GM12874 (cell line): ENCODE data around the gene LAMA5.

Experiments used
- TF ChIP-seq, protein P1 (sequence below): IDR thresholded peaks from 2 replicates; pipeline ENCODE4 v1.5.1; 2011; ENCODE audit warnings: low read depth, mild to moderate bottlenecking, control low read depth, low read length, moderate library complexity; ENCODE audit not compliant: insufficient read depth

The LAMA5 gene

DNA sequence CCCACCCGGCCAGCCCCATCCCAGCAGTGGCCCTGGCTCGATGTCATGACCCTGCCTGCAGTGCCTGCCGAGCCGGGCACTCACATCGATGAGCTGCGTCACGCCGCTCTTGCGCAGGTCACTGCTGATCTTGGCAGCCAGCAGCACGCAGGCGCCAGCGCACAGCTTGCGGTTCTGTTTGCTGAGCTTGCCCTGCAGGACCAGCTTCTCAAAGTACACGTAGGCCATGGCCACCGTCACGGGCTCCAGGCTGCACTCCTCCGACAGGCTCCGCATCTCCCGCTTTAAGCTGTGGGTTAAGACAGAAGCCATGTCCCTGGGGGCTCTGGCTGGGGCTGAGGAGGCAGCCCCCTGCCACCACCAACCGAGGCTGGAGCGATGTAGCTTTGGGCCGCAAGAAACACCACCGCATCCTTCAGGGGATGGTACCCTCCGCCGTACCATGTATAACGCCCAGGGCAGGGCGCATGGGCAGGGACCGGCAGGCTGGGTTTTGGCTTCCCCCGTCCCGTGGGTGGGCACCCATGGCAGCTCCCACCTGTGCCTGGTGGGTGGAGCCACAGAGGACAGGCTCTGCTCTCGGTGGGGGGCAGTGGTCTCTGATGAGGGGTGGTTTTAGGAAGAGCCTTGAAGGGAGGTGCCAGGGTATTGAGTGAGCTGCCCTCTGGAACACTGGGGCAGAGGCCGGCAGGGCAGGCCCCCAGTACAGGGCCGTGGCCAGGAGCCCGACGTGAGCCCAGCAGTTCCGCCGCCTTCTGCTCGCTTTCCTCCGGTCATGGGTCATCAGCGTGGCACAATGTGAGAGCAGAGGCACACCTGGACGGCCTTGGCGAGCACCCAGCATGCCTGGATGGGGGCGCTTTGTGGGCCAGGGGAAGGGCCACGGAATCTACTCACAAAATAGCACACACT lies 24.3 kb upstream of the LAMA5 start:
- TF ChIP-seq, protein P1, sequence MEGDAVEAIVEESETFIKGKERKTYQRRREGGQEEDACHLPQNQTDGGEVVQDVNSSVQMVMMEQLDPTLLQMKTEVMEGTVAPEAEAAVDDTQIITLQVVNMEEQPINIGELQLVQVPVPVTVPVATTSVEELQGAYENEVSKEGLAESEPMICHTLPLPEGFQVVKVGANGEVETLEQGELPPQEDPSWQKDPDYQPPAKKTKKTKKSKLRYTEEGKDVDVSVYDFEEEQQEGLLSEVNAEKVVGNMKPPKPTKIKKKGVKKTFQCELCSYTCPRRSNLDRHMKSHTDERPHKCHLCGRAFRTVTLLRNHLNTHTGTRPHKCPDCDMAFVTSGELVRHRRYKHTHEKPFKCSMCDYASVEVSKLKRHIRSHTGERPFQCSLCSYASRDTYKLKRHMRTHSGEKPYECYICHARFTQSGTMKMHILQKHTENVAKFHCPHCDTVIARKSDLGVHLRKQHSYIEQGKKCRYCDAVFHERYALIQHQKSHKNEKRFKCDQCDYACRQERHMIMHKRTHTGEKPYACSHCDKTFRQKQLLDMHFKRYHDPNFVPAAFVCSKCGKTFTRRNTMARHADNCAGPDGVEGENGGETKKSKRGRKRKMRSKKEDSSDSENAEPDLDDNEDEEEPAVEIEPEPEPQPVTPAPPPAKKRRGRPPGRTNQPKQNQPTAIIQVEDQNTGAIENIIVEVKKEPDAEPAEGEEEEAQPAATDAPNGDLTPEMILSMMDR, result no peak

- TF ChIP-seq, protein P1, result no peak
These were observed 23.4 kb upstream of the LAMA5 start for GRCh38 chr20:62390317-62391164.

DNA sequence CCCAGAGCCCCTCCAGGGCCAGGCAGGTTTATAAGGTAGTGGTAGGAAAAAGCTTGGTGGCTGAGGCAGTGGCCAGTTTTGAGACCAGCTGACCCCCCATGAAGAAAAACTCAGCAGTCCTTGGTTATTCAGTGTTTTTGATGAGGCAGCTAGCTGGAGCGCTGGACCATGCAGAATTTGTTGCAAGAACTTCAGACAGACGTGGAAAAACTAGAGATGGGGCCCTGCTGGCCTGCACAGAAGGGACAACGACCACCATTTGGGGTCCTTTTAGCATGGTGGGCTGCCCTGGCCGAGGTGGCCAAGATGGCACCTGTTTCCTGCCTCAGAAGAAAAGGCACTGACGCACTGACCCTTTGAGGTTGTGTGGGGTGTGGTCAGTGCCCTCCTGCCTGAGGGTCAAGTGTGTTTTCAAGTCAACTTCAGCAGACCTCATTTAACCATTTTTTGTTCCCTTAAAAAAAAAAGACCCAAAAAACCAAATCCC lies 22.5 kb upstream of the LAMA5 start:
- TF ChIP-seq, protein P1, result no peak

DNA sequence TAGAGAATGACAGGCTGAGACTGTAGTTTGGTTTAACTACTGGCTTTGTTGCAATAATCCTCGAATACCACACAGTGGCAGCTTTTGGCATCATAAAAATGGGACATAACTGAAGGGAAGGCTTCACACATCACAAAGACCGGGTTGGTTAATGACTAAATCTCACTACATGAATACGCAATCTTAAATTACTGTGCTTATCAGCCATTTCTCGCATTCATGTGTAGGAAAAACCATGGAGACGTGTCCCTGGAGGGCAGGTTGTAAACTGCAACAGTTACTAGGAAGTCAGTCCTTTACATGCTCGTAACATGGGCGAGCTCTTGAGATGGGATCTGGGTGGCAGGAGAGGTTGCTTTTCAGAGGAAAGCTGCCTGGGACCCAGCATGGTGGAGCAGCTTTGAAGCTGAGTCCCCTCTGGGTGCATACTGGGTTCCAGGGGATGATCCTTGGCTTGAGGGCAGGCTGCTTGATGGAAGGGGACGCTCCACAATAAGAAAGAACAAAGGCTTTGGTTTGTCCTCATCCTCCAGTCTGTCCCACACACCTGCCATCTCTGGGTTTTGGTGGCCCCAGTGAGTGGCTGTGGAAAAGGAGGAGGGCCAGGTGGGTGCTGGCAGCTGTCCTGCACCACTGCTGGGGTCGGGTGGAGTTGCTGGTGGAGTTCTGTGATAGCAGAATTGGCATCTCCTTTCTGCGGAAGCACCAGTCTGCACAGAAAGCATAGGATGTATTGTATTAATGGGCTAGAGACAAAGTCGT lies 21.9 kb upstream of the LAMA5 start:
- TF ChIP-seq, protein P1, result no peak

DNA sequence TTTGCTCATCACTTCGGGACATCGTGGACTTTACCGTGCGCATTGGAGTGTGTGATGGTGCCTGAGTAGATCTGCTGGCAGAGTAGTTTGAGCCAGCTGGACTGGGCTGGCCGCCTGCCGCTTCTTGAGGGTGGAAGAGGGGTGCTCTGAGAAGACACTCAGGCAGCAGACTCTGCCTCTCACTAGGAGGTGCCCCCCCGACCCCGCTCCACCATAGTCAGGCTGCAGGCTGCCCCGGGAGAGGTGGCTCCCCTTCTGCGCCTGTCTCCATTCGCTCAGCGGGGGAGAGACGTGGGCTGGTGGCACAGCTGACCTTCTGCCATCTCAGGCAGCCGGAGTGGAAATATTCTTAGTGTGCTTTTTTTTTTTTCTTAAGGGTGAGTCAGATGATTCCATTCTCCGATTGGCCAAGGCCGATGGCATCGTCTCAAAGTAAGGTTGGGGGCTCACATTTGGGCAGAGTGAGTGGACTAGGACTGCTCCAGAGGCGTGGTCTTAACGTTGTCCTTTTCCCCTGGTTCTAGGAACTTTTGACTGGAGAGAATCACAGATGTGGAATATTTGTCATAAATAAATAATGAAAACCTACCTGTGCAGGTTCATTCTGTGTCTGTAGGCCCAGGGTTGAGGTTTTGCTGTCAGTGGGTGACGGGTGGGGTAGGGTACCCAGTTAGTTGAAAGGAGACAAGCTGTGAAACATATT lies 21.0 kb upstream of the LAMA5 start:
- TF ChIP-seq, protein P1, result no peak

DNA sequence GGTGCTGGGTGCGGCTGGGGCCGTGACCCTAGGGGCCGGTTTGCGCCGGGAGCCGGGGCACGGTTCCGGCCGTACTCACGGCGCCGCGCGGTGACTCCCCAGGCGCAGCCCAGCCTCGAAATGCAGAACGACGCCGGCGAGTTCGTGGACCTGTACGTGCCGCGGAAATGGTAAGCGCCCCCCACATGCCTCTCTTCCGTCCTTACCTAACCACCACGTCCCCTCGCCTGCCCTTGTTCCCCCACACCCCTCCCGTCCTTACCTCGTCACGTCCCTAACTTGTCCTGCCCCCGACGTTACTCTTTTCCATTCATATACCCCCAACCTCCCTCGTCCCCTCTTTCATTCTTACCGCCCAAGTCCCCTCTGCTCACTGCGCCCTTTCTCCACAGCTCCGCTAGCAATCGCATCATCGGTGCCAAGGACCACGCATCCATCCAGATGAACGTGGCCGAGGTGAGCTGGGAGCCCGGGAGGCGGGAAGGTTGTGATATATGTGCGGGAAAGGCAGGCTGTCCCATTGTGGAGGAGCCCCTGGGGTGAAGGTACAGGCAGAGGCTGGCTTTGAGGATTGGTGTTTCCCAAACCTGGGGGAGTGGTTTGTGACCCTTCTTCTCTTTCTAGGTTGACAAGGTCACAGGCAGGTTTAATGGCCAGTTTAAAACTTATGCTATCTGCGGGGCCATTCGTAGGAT lies 20.3 kb upstream of the LAMA5 start:
- TF ChIP-seq, protein P1, result no peak
